Cardiac muscle cell (in vitro differentiated cells and primary cell): Measurements from ENCODE around the gene NRP2. TPM values are rescaled to one million over a fixed set of nuclear protein-coding genes. Genes with fewer than 3 reads are reported as not detected.

Source experiments
- DNase-seq, 2 donors: peaks; one replicate each; pipeline versions ENCODE4 v3.0.0 to v3.0.0-alpha.2; 2010 to 2017; ENCODE audit warnings: low read depth in 1 of 2, low spot score in 1 of 2
- H3K27ac ChIP-seq: fragments of 200-600 bp; sonication (generic); 2 replicates; pipeline ENCODE4 v1.5.1; 2016
- H3K27me3 ChIP-seq: fragments of 200-600 bp; sonication (generic); 2 replicates; pipeline ENCODE4 v1.6.0; 2016; ENCODE audit warnings: control low read depth
- H3K36me3 ChIP-seq: fragments of 200-600 bp; sonication (generic); 2 replicates; pipeline ENCODE4 v1.5.1; 2016; ENCODE audit warnings: control low read depth
- H3K4me1 ChIP-seq: fragments of 200-600 bp; sonication (generic); 2 replicates; pipeline ENCODE4 v1.8.1; 2017; ENCODE audit warnings: low read depth, mild to moderate bottlenecking, mixed run types
- H3K4me3 ChIP-seq: fragments of 200-600 bp; sonication (generic); 2 replicates; pipeline ENCODE4 v1.5.1; 2016; ENCODE audit warnings: mild to moderate bottlenecking
- H3K9me3 ChIP-seq: fragments of 200-600 bp; sonication (generic); 2 replicates; pipeline ENCODE4 v1.5.1; 2017; ENCODE audit warnings: low read depth, mild to moderate bottlenecking, control low read depth
- polyA plus RNA-seq: library from polyadenylated mRNA; unstranded; fragments of >200 nt; fragmentation: Nextera tagmentation; extraction: Ambion mirVana; gene quantifications from 2 replicates; pipeline ENCODE4 v1.2.1, GENCODE V29; 2016
- total RNA-seq: library from RNA; depleted of rRNA; stranded (reverse); fragments of >200 nt; gene quantifications from 2 replicates; pipeline ENCODE4 v1.2.3, GENCODE V29; 2016
- TF ChIP-seq, protein P1 (sequence below): IDR thresholded peaks from 2 replicates; pipeline ENCODE4 v1.5.1; 2012; ENCODE audit warnings: low read depth, mild to moderate bottlenecking, low read length

The NRP2 gene
- total and polyA plus RNA-seq, 2 experiments from 2014 or later: 35.2 to 166 TPM

DNA sequence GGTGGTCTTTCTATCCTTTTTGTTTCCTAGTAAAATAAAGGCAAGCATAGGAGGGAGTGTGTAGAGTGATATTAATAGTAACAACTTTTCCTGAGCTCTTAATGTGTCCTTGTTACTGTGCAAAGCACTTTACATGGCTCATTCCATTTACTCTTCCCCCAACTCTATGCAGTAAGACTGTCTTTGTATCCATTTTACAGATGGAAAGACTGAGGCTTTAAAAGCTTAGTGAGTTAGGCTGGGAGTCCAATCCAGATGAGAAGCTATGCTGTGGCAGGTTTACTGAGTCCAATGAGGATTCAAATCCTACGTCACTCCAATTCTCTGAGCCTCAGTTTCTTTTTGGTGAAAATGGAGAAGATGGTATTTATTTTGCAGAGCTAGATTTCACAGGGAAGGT, 77.4 kb downstream of the NRP2 start:
- TF ChIP-seq, protein P1, sequence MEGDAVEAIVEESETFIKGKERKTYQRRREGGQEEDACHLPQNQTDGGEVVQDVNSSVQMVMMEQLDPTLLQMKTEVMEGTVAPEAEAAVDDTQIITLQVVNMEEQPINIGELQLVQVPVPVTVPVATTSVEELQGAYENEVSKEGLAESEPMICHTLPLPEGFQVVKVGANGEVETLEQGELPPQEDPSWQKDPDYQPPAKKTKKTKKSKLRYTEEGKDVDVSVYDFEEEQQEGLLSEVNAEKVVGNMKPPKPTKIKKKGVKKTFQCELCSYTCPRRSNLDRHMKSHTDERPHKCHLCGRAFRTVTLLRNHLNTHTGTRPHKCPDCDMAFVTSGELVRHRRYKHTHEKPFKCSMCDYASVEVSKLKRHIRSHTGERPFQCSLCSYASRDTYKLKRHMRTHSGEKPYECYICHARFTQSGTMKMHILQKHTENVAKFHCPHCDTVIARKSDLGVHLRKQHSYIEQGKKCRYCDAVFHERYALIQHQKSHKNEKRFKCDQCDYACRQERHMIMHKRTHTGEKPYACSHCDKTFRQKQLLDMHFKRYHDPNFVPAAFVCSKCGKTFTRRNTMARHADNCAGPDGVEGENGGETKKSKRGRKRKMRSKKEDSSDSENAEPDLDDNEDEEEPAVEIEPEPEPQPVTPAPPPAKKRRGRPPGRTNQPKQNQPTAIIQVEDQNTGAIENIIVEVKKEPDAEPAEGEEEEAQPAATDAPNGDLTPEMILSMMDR: no peak
- H3K9me3 ChIP-seq: no peaks in the 10 kb centered on the region
- no peak for DNase-seq
- H3K4me1 ChIP-seq: peaks cover 16% of the 10 kb centered on the region
- H3K36me3 ChIP-seq: no peaks in the 10 kb centered on the region
- H3K27ac ChIP-seq: no peak overlapping the region
- H3K4me3 ChIP-seq: no peak overlapping the region
- H3K27me3 ChIP-seq: no peaks in the 10 kb centered on the region

DNA sequence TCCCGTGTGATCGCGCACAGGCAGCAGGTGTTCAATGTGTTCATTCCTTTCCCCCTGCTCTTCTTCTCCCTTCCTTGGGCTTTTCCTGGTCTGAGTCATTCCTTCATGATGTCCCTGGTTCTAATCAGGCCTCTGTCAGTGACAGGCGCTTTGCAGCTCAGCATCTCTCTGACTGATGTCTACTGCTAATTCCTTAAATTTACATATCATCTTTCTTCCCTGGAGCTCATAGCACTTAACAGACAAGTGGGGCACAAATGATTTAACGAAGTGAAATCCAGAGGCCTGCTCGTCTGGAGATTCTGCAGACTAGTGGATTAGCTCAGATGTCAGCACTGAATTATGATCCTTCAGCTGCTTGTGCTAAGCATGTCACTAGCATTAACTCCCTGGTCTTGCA, 77.9 kb downstream of the NRP2 start:
- TF ChIP-seq, protein P1: no peak
- DNase-seq: no peak
- Histone ChIP-seq H3K27ac (no peak overlapping the region), H3K27me3 (no peaks in the 10 kb centered on the region), H3K36me3 (no peaks in the 10 kb centered on the region), H3K9me3 (no peaks in the 10 kb centered on the region), H3K4me3 (no peak overlapping the region), H3K4me1 (peaks cover 16% of the 10 kb centered on the region)

DNA sequence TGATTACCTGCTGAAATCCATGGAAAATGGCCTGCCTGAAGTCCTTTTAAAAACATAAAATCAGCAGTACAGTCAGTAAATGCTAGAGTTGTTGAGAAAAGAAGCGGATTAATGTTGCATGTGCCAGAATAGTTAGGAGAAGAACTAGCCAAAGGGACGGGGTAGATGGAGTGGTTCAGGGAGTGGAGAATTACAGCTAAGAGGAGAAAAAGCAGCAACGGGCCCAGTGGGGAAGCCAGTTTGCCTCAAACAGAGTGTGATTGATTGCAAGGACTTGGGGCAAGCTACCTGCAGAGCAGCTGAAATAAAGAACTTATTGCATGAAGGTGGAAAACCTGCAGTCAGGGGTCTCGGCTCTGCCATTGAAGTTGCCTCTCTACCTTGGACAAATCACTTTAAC, 79.1 kb downstream of the NRP2 start:
- TF ChIP-seq, protein P1: no peak
- Histone ChIP-seq H3K36me3 (no peaks in the 10 kb centered on the region), H3K4me3 (no peak overlapping the region), H3K27ac (no peak overlapping the region), H3K27me3 (no peaks in the 10 kb centered on the region), H3K4me1 (peaks cover 6% of the 10 kb centered on the region), H3K9me3 (no peaks in the 10 kb centered on the region)
- DNase-seq: no peak

DNA sequence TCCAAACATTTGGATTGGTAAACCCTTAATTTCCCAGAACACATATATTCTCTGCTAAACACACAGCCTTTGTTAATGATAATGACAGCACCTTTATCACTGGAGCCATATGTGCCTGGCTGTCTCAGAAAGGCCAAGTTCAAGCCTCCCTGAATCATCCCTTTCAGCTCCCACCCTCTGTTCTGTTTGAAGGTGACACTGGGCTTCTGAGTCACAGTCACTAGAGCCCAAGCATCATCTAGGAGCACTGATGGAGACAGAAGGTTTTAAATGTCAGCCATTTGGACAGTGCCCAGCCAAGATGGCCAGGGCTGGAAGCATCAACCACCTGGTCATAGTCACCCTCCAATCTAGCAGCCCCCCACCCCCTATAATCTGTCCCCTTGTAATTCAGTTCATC, 80.6 kb downstream of the NRP2 start:
- TF ChIP-seq, protein P1: no peak
- no peak overlapping the region for H3K4me3 ChIP-seq
- no peaks in the 10 kb centered on the region for H3K36me3 ChIP-seq
- H3K27ac ChIP-seq: no peak overlapping the region
- peaks cover 11% of the 10 kb centered on the region for H3K4me1 ChIP-seq
- DNase-seq: no peak
- no peaks in the 10 kb centered on the region for H3K9me3 ChIP-seq
- no peaks in the 10 kb centered on the region for H3K27me3 ChIP-seq

DNA sequence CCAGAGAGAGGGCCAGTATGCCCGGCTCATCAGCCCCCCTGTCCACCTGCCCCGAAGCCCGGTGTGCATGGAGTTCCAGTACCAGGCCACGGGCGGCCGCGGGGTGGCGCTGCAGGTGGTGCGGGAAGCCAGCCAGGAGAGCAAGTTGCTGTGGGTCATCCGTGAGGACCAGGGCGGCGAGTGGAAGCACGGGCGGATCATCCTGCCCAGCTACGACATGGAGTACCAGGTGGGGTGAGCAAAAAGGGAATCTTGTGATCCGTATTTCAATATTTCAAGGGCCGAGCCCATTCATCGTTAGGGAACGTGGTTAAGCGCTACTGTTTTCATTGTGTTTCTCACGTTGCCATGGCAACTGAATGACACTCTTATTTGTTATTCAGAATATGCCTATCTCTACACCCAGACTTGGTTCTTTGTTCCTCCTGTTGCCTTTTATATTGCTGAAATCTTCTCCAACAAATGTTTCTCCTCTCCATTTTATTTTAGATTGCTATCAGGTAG, 81.5 kb downstream of the NRP2 start:
- peaks cover 20% of the 10 kb centered on the region for H3K4me1 ChIP-seq

More for the DNA sequence above, 81.5 kb downstream of the NRP2 start:
- no peak overlapping the region for H3K27ac ChIP-seq
- peak; percentile 57 to 90 for DNase-seq
- TF ChIP-seq, protein P1: peak; percentile 65
- no peaks in the 10 kb centered on the region for H3K36me3 ChIP-seq
- H3K27me3 ChIP-seq: no peaks in the 10 kb centered on the region
- H3K9me3 ChIP-seq: no peaks in the 10 kb centered on the region
- H3K4me3 ChIP-seq: no peak overlapping the region
